ENCODE data around the gene C1S.
"Not testable (repeated sequence)": the region's sequence is repeated elsewhere in the genome, so short reads cannot be mapped to it uniquely, and the experiment has no call there.

DNA sequence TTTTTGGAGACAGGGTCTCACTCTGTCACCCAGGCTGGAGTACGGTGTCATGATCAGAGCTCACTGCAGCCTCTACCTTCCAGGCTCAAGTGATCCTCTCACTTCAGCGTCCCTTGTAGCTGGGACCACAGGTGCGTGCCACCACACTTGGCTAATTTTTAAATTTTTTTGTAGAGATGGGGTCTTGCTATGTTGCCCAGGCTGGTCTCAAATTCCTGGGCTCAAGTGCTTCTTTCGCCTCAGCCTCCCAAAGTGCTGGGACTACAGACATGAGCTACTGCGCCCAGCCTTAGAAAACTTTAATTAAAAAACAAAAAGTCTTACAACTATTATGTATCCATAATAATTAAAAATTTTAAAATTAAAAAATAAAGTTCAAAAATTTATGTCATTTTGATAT lies 46.7 kb downstream of the C1S start:
- TF ChIP-seq, protein P1, sequence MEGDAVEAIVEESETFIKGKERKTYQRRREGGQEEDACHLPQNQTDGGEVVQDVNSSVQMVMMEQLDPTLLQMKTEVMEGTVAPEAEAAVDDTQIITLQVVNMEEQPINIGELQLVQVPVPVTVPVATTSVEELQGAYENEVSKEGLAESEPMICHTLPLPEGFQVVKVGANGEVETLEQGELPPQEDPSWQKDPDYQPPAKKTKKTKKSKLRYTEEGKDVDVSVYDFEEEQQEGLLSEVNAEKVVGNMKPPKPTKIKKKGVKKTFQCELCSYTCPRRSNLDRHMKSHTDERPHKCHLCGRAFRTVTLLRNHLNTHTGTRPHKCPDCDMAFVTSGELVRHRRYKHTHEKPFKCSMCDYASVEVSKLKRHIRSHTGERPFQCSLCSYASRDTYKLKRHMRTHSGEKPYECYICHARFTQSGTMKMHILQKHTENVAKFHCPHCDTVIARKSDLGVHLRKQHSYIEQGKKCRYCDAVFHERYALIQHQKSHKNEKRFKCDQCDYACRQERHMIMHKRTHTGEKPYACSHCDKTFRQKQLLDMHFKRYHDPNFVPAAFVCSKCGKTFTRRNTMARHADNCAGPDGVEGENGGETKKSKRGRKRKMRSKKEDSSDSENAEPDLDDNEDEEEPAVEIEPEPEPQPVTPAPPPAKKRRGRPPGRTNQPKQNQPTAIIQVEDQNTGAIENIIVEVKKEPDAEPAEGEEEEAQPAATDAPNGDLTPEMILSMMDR (IDR thresholded peaks at IDR 0.05; ENCODE audit: low read depth, low read length) = not testable (repeated sequence)
- TF ChIP-seq EZH2phosphoT487 (IDR thresholded peaks at IDR 0.05; ENCODE audit: low read depth) = not testable (repeated sequence)
